Activated gamma-delta T cell (primary cell): ENCODE results near the gene CRYL1.

Source experiments
- DNase-seq: peaks from one replicate; lab custom pipeline; 2025; lab: John Stamatoyannopoulos, UW

Gene CRYL1

DNA sequence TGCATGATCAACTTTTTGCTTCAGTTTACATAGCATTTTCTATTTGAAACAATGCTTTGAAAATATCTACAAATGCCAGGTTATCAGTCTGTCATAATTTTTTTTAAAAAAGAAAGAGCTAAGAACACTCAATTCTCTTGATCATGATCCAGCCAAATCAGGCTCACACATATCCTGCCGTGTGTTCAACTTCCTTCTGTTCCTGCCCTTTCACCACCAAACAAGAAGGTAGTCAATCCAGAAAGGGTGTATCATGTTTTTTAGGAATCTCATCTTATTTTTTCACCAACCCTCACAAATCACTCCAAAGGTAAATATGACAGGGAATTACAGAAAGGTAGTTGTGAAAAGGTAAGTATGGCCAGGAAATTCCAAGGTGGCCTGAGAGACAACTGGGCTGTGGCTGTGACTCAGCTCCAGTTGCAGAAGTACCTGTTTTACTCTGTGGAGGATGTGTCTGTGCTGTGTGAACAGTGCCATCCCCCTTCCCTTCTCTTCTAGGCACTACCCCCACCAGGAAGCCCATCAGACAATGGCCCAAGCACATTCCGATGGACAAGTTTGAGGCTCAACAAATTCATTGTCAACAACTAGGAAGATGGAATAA is 154.7 kb downstream of the CRYL1 start:
- DNase-seq: no peak

DNA sequence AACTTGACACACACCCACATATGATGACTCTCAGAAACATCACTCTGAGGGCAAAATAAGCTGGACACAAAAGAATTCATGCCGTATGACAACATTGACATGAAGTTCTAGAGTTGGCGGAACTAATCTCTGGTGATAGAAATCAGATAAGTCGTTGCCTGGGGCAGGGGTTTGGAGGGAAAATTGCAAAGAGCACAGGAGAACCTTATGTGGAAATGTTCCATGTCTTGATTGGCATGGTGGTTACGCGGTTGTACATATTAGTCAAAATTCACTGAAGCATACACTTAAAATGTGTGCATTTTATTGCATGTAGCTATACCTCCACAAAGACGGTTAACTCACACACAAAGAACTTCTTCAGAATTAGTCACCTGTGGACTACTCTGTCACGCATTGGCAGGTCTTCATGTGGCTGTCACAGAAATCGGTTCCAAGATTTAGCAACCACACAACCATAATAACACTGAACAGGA is 155.7 kb downstream of the CRYL1 start:
- no peak for DNase-seq

DNA sequence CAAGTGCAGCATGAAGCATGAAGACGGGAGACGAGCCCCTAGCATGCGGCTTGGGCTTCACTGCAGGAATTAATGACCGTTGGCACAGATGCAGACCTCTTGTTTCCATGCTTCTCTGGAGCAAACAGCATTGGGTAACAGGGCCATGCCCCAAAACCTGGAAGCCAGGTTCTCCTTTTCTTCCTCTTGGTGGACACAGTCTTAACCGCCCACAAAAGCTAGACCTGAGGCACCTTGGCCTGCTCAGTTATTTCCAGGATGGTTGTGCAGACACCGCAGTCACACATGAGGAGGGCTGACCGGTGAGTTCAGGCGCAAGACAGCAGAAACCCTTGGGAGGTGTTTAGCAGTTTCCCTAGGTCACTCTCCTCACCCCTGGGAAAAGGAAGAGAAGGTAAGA is 159.6 kb downstream of the CRYL1 start:
- no peak for DNase-seq

DNA sequence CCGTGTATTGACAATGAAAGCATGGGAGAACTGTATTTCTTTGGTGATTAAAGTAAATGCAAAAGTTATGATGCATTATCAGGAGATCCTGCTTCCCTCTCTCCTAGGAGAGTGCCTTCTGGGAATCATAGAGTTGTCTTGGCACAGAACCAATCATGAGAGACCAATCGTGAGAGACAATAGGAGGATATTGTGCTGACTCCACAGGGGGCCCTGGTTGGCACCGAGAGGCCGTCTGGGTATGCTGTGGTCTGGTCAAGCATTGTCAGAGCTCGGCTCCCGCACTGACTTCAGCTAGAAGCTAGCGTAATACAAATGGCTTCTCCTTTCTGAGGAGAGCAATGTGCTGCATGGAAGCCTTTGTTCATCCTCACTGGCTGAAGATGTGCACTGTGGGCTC is 162.1 kb downstream of the CRYL1 start:
- no peak for DNase-seq

DNA sequence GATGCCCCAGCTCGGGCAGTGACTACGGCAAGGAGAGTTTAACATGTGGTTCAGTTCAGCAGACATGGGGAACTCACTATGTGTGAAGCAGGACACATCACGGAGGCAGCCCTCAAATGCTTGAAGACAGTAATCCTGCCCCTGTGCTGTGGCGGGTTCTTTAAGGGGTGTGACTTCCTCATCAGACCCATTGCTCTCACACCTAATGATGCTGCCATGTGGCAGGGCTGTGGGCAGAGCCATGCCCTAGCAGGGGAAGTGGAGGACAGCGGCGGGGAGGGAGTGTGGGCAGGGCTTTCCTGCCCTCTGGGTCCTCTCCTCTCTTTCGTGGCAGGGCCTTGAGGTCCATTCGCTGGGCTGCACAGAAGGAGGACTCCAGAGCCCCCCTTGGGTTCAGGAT is 162.5 kb downstream of the CRYL1 start:
- no peak for DNase-seq

DNA sequence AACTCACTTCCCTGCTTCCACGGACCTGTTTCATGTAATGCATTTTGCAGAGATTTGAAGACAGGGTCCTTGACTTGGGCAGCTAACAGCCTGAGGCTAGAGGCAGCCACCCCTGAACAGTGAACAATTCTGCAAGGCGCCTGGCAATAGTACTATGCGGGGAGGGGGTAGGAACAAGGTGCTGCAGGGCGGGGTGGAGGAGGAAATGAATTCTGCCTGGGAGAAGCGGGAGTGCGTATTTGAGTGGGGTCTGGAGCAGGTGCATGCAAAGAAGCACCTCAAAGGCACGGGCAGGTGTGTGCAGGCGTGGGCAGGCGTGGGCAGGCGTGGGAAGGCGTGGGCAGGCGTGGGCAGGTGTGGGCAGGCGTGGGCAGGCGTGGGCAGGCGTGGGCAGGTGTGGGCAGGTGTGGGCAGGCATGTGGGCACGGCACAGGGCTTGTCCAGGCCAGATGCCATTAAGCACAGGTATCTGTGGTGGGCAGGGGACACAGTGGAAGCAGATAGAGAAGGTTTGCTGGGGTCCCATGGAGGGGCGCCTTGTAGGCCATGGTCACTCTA is 163.1 kb downstream of the CRYL1 start:
- DNase-seq: peak; percentile 11

DNA sequence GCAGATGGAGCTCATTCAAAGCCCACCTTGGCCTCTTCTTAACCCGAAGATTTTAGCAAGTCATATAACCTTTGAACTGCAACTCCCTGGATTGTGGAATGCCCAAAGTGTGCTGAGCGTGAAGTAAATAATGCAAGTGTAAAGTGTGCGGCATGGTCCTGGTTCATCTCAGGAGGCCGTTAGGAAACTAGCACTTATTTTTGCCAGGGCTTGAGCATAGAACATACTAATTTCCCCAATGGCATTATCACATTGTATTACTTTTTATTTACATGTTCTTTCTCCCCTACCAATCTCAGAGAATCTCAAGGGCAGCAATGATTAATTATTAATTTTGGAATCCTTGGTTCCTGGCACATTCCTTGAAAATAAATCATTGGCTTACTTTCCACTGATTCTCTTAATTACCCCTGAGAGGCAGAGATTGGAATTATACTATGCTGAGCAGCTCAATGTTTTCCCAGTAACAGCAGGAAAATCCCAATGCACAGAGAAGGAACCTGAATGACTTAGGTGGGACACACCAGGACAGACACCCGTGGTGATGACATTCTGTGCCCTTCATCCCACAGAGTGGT is 164.7 kb downstream of the CRYL1 start:
- DNase-seq: no peak

DNA sequence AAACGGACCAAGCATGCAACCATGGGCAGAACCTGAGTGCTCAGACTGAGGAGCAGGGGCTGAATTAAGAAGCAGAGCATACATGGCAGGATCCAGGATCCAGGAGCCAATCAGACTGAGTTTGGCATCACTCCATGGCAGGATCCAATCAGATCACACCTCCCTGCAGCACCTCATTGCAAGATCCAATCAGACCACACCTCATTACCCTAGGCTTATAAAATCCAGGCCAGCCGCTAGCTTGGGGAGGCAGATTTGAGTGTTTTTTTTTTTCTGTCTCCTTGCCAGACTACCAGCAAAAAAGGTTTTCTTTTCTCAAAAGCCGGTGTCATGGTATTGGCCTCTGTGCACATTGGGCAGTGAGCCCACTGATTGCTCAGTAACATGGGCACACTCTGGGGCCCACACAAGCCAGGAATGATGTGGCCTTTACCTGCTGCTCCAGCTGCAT is 165.6 kb downstream of the CRYL1 start:
- DNase-seq: no peak

DNA sequence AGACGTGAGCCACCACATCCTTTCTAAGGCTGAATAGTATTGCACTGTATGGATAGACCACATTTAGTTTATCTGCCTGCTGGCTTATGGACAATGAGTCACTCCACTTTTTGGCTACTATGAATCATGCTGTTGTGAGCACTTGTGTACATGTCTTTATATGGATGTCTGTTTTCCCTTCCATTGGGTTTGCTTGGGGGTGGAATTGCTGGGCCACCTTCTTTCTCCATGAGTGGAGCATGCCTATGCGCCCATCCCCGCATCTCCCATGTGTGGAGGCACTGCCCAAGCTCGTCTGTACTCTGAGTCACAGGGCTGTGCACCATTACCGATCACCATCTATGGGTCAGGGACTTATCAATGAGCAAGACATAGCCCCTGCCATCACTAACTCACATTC is 166.3 kb downstream of the CRYL1 start:
- no peak for DNase-seq

DNA sequence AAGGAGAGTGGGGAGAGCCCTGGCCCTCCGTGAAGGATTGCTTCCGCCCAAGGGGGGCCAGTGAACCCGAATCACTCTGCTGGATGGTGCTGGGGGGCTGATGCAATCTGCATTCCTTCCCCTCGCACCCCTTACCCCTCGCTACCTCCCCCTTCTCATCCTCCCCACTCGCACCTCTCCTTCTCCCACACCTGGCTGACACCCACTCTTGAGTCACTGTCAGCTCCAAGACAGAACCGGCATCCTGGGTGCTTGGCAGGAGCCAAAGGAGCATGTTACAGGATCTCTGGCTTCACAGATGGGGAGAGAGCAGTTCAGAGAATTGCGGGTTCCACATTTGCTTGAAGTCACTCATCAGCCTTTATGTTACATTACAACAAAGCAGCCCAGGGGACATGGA is 167.6 kb downstream of the CRYL1 start:
- no peak for DNase-seq

DNA sequence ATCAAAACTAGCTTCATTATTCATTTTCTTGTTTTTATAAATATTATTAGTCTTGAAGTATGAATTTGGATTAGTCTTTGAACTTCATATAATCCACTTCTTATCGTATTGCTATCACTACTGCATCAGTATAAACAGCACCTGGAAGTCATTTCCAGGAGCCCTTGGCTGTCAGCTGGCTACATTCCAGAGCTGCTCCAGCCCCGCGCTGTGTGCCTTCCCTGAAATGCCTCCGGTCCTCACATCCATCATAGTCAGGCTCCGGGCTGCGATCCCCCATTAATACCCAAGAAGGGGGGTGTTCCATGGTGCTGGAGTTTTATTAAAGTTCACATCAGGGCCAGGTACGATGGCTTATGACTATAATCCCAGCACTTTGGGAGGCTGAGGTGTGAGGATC is 169.2 kb downstream of the CRYL1 start:
- DNase-seq: no peak

DNA sequence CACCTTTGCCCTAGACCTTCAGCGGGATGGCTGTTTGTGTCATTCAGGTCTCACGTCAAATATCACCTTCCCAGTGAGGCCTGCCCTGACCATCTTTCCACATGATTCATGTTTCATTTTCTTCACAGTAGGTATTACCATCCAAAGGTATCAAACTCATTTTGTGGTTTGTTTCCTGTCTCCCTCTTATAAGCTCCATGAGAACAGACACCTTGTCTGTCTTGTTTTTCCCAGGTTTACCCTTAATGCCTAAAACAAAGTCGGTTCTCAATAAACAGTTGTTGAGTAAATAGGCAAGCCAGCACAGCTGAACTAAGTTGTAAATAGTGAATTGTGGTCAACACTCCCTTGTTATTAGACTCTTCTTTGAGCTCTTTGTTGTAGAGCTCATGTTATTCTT is 170.9 kb downstream of the CRYL1 start:
- DNase-seq: no peak

DNA sequence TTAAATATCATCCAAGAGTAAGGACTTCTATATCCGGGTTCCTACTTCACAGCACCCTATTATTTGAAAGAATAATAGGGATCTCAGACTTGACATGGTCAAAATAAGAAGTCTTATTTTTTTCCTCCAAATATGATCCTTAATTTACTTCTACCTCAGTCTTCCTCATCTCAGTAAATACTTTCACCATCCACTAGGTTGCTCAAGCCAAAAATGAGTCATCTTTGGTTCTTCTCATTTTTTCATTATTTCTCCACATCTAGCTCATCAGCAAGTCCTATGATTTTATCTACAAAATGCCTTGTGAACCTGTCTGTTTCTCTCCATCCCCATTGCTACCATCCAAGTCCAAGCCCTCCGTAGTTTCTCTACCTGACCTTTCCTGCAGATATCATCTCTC is 171.7 kb downstream of the CRYL1 start:
- no peak for DNase-seq
